Lung (tissue), 12 donors: ENCODE measurements around the gene LRP2. TPM values are rescaled to one million over a fixed set of nuclear protein-coding genes. Genes with fewer than 3 reads are reported as not detected.
A peak's percentile ranks its signal among the peaks of the same experiment; 100 is the strongest.

Experiments
- ATAC-seq: fragments of 200-7000 bp; cut with Tn5 transposase; one replicate; pipeline ENCODE4 v1.9.1; 2020; ENCODE audit warnings: moderate number of reproducible peaks; ENCODE audit not compliant: insufficient read depth, low FRiP score
- DNase-seq, 3 donors: peaks; one replicate each; pipeline ENCODE4 v3.0.0-alpha.2; 2013 to 2017
- H3K27ac ChIP-seq, 2 donors: one replicate each; pipeline ENCODE4 v1.5.1; 2013; ENCODE audit warnings: mild to moderate bottlenecking in 2 of 2, moderate library complexity in 2 of 2, control low read depth in 1 of 2, inconsistent platforms in 1 of 2, low read depth in 1 of 2, low read length in 1 of 2
- H3K27me3 ChIP-seq, 3 donors: one replicate each; pipeline ENCODE4 v1.5.1; 2013; ENCODE audit warnings: low read length in 2 of 3; ENCODE audit not compliant: control insufficient read depth in 3 of 3, insufficient read depth in 3 of 3
- H3K36me3 ChIP-seq, 4 donors: one replicate each; pipeline ENCODE4 v1.5.1; 2013; ENCODE audit warnings: low read length in 4 of 4, mild to moderate bottlenecking in 1 of 4, moderate library complexity in 1 of 4; ENCODE audit not compliant: control insufficient read depth in 4 of 4, insufficient read depth in 4 of 4
- H3K4me1 ChIP-seq, 5 donors: one replicate each; pipeline ENCODE4 v1.5.1; 2013; ENCODE audit warnings: low read length in 5 of 5, mild to moderate bottlenecking in 2 of 5, moderate library complexity in 1 of 5; ENCODE audit not compliant: control insufficient read depth in 5 of 5, insufficient read depth in 5 of 5
- H3K4me3 ChIP-seq: one replicate; pipeline ENCODE4 v1.5.1; 2013; ENCODE audit warnings: mild to moderate bottlenecking, control low read depth, moderate library complexity
- H3K9ac ChIP-seq, 2 donors: one replicate each; pipeline ENCODE4 v1.5.1; 2013; ENCODE audit warnings: low read length in 2 of 2, control low read depth in 1 of 2; ENCODE audit not compliant: insufficient read depth in 1 of 2
- H3K9me3 ChIP-seq, 4 donors: one replicate each; pipeline ENCODE4 v1.5.1; 2013; ENCODE audit warnings: low read length in 3 of 4, mild to moderate bottlenecking in 1 of 4, moderate library complexity in 1 of 4; ENCODE audit not compliant: control insufficient read depth in 4 of 4, insufficient read depth in 3 of 4
- CTCF ChIP-seq: IDR thresholded peaks from 2 replicates; pipeline ENCODE4 v1.5.1; 2012; ENCODE audit warnings: mild to moderate bottlenecking; ENCODE audit errors: control extremely low read depth, extremely low read depth
- WGBS, 2 donors: extraction: QIAGEN DNeasy Blood & Tissue Kit; methylation state at CpG; one replicate each; pipeline ENCODE4 v1.1.7; 2013; 5-methylcytosine and 5-hydroxymethylcytosine counted together
- polyA plus RNA-seq, 2 donors: library from polyadenylated mRNA; stranded (reverse); fragments of 200-250 nt; gene quantifications; one replicate each; pipeline ENCODE4 v1.2.1, GENCODE V29; 2013
- total RNA-seq, 2 donors: library from RNA; depleted of rRNA in 1 of 2; stranded (reverse); fragments of >200 nt in 1 of 2; gene quantifications; one replicate each; pipeline ENCODE4 v1.2.1, GENCODE V29; 2014 to 2021
- donor health status: control.
- donor health status: control.
- donor health status: Bipolar disorder and iron deficiency.
- donor health status: healthy.
- donor health status: DM: yes; HTN: yes; CAD: no.

Gene LRP2
- total and polyA plus RNA-seq, 4 donors, result 2.4 to 39.5 (median 15.8) TPM

- Histone ChIP-seq H3K9ac (no peak overlapping the region), H3K9me3 (no peaks in the 10 kb centered on the region), H3K4me1 (peaks cover 0 to 6% (median 0%) of the 10 kb centered on the region in 5 donors), H3K27ac (no peak overlapping the region), H3K27me3 (no peaks in the 10 kb centered on the region), H3K36me3 (no peaks in the 10 kb centered on the region), H3K4me3 (no peak overlapping the region)
- 56 to 72% methylated on average over 8 of the region's 8 CpGs for WGBS, 2 donors
- no peak for DNase-seq
- no peak for TF ChIP-seq CTCF
- ATAC-seq, result peak; percentile 12
Observed at GRCh38 chr2:169091761-169092519, 270.4 kb downstream of the LRP2 start.

- no peak overlapping the region for H3K27ac ChIP-seq
- TF ChIP-seq CTCF, result no peak
- H3K4me3 ChIP-seq, result no peak overlapping the region
- ATAC-seq (no peak), DNase-seq (no peak)
- peaks cover 0 to 6% (median 0%) of the 10 kb centered on the region in 5 donors for H3K4me1 ChIP-seq
- H3K9ac ChIP-seq, result no peak overlapping the region
- no peaks in the 10 kb centered on the region for H3K27me3 ChIP-seq
- H3K9me3 ChIP-seq, result no peaks in the 10 kb centered on the region
- no peaks in the 10 kb centered on the region for H3K36me3 ChIP-seq
- WGBS, 2 donors, result 58 to 61% methylated on average over 3 of the region's 3 CpGs
Observed at GRCh38 chr2:169091256-169091655, 271.1 kb downstream of the LRP2 start.

- Histone ChIP-seq H3K4me1 (peaks cover 0 to 4% (median 0%) of the 10 kb centered on the region in 5 donors), H3K4me3 (no peak overlapping the region), H3K27me3 (no peaks in the 10 kb centered on the region), H3K9me3 (no peaks in the 10 kb centered on the region), H3K27ac (peak overlapping the region in 1 of 2 donors; percentile 67), H3K9ac (no peak overlapping the region), H3K36me3 (no peaks in the 10 kb centered on the region)
- TF ChIP-seq CTCF, result no peak
- ATAC-seq, result no peak
- DNase-seq, result no peak
- WGBS, 2 donors, result 51 to 72% methylated on average over 6 of the region's 6 CpGs
Observed at GRCh38 chr2:169090133-169090820, 272.1 kb downstream of the LRP2 start.
